ENCODE measurements around the gene CLDND1.

Gene CLDND1

DNA sequence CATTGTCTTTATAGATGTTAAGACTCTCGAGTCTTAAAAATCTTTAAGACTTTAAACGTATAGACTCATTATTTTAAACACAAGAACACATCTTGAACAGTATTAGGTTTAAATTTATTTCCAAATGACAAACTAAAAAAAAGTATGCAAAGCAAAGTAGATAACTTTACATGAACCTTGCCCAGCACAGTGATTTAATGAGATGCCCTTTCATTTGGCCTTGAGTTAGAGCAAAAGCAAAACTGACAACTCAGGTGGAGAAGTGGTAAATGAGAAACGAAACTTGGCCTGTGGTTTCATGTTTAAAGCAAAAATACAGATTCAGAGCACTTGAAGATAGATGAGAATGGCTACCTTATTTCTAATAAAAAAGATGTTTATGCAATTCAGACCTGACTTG, 17.6 kb upstream of the CLDND1 start:
- TF ChIP-seq, protein P1, sequence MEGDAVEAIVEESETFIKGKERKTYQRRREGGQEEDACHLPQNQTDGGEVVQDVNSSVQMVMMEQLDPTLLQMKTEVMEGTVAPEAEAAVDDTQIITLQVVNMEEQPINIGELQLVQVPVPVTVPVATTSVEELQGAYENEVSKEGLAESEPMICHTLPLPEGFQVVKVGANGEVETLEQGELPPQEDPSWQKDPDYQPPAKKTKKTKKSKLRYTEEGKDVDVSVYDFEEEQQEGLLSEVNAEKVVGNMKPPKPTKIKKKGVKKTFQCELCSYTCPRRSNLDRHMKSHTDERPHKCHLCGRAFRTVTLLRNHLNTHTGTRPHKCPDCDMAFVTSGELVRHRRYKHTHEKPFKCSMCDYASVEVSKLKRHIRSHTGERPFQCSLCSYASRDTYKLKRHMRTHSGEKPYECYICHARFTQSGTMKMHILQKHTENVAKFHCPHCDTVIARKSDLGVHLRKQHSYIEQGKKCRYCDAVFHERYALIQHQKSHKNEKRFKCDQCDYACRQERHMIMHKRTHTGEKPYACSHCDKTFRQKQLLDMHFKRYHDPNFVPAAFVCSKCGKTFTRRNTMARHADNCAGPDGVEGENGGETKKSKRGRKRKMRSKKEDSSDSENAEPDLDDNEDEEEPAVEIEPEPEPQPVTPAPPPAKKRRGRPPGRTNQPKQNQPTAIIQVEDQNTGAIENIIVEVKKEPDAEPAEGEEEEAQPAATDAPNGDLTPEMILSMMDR (conservative IDR thresholded peaks at IDR 0.05; ENCODE audit: low read length): no peak
- no peak for DNase-seq (ENCODE audit: low read depth)
- H3K4me3 ChIP-seq (ENCODE audit: low read length): no peak overlapping the region

DNA sequence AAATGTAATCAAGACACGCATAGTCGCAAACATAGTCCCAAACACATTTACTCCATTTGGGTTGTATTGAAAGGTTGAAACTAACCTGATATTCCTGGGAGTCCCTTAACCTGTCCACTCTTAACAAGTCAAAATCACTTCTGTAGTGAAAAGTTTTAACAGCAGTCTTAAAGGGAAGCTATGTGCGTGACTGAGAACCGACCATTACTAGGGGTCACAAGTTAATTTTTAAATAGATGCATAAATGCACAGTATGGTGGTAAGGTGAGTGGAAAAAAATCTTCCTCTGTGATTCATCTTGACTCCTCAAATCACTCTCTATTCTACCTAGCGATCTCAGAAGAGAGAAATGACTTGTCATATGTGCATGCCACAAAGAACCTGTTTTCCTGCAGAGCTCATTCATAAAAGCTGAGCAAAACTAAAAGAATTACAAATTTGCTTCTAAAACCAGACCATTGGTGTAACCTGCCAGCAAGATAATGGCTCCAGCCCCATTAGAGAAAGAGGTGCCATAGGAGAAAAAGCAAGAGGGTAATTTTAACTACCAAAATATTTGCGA, 13.8 kb upstream of the CLDND1 start:
- no peak overlapping the region for H3K4me3 ChIP-seq (ENCODE audit: low read length)
- DNase-seq (ENCODE audit: low read depth): no peak
- TF ChIP-seq, protein P1 (conservative IDR thresholded peaks at IDR 0.05; ENCODE audit: low read length): no peak

DNA sequence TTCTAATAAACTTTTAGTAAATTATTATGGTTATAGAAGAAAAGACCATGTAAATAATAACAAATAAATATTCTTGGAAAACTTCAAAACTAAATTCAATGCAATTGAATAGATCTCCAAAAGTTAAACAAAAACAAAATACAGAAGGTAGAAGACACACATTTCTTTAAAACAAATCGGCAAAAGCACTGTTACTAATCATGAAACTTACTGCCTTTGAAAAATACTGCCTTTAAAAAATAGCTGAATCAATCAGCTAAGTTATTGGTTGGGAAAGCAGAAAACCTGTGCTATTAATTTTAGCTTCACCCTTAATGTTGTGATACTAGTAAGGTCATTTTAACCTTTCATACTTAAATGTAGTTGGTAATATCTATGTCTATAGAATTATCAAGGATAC, 12.0 kb upstream of the CLDND1 start:
- no peak for DNase-seq (ENCODE audit: low read depth)
- no peak overlapping the region for H3K4me3 ChIP-seq (ENCODE audit: low read length)
- TF ChIP-seq, protein P1 (conservative IDR thresholded peaks at IDR 0.05; ENCODE audit: low read length): no peak

DNA sequence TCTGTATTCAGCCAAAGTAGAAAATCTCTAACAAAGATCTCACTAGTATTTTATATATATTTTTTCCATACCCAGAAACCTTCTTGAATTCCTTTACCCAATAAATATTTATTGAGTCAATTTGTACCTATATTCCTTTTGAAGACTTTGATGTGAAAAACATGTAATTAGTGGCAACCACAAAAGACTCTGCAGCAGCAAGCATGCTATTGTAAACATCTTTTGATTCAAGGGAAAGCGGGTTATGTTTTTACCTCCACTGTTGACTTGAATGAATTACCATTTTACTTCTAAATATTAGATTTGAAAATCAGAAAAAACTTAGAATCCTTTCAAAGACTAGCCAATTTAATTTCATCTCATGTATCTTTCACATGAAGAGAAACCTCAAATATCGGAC, 11.5 kb upstream of the CLDND1 start:
- H3K4me3 ChIP-seq (ENCODE audit: low read length): no peak overlapping the region
- DNase-seq (ENCODE audit: low read depth): no peak
- TF ChIP-seq, protein P1 (conservative IDR thresholded peaks at IDR 0.05; ENCODE audit: low read length): no peak

DNA sequence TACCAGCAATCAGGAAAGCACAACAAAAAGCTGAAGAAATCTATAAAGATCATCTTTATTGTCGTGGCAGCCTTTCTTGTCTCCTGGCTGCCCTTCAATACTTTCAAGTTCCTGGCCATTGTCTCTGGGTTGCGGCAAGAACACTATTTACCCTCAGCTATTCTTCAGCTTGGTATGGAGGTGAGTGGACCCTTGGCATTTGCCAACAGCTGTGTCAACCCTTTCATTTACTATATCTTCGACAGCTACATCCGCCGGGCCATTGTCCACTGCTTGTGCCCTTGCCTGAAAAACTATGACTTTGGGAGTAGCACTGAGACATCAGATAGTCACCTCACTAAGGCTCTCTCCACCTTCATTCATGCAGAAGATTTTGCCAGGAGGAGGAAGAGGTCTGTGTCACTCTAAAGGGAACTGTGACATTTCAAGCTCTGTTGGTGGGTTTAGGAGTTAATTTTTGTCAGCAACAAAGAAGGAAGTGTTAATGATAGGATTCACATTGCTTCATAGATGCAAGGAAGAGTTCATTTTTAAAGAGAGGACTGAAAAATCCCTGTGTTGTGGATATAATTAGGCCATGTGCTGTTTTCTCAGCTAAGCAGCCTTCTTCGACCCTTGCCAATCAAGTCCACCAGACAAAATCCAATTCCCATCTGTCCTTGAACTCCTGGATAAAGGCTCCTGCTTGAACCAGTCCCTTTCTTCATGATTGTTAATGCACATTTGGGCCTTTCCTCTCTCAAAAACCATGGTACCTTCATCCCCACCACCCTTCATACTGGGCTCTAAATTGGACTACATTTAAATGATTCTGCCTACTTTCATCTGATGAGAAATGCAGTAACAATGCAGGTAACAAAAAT, 10.2 kb upstream of the CLDND1 start:
- no peak for DNase-seq (ENCODE audit: low read depth)
- no peak overlapping the region for H3K4me3 ChIP-seq (ENCODE audit: low read length)
- TF ChIP-seq, protein P1 (conservative IDR thresholded peaks at IDR 0.05; ENCODE audit: low read length): no peak

DNA sequence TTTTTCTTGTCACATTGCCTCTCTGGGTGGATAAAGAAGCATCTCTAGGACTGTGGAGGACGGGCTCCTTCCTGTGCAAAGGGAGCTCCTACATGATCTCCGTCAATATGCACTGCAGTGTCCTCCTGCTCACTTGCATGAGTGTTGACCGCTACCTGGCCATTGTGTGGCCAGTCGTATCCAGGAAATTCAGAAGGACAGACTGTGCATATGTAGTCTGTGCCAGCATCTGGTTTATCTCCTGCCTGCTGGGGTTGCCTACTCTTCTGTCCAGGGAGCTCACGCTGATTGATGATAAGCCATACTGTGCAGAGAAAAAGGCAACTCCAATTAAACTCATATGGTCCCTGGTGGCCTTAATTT, 9.6 kb upstream of the CLDND1 start:
- H3K4me3 ChIP-seq (ENCODE audit: low read length): no peak overlapping the region
- TF ChIP-seq, protein P1 (conservative IDR thresholded peaks at IDR 0.05; ENCODE audit: low read length): no peak
- DNase-seq (ENCODE audit: low read depth): no peak
